COLO668 (cell line): ENCODE results near the gene SLC3A2.
"Not testable (repeated sequence)": the region's sequence is repeated elsewhere in the genome, so short reads cannot be mapped to it uniquely, and the experiment has no call there.

Experiments
- DNase-seq: peaks from one replicate; lab custom pipeline; 2025; ENCODE audit not compliant: unreplicated experiment; lab: John Stamatoyannopoulos, UW

SLC3A2 gene

DNA sequence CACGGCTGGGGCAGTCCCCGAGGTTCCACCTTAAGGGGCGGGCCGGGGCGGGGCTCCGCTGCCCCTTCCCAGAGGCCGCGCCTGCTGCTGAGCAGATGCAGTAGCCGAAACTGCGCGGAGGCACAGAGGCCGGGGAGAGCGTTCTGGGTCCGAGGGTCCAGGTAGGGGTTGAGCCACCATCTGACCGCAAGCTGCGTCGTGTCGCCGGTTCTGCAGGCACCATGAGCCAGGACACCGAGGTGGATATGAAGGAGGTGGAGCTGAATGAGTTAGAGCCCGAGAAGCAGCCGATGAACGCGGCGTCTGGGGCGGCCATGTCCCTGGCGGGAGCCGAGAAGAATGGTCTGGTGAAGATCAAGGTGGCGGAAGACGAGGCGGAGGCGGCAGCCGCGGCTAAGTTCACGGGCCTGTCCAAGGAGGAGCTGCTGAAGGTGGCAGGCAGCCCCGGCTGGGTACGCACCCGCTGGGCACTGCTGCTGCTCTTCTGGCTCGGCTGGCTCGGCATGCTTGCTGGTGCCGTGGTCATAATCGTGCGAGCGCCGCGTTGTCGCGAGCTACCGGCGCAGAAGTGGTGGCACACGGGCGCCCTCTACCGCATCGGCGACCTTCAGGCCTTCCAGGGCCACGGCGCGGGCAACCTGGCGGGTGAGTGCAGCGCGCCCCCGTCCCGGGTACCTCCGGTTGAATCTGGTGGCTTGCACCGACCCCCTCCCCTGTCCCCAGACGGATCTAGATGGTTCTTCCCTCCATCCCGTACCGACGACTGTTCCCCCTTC is at the start of gene SLC3A2:
Gene SLC3A2, plus strand, starts transcription at position 94 of the 776 bp plus-strand sequence. Its CDS starts 128 bp downstream, at position 222.
- peak; percentile 93 for DNase-seq

GRCh38 chr11:62830904-62831519 is 49.7 kb upstream of the SLC3A2 start:
- no peak for DNase-seq

DNA sequence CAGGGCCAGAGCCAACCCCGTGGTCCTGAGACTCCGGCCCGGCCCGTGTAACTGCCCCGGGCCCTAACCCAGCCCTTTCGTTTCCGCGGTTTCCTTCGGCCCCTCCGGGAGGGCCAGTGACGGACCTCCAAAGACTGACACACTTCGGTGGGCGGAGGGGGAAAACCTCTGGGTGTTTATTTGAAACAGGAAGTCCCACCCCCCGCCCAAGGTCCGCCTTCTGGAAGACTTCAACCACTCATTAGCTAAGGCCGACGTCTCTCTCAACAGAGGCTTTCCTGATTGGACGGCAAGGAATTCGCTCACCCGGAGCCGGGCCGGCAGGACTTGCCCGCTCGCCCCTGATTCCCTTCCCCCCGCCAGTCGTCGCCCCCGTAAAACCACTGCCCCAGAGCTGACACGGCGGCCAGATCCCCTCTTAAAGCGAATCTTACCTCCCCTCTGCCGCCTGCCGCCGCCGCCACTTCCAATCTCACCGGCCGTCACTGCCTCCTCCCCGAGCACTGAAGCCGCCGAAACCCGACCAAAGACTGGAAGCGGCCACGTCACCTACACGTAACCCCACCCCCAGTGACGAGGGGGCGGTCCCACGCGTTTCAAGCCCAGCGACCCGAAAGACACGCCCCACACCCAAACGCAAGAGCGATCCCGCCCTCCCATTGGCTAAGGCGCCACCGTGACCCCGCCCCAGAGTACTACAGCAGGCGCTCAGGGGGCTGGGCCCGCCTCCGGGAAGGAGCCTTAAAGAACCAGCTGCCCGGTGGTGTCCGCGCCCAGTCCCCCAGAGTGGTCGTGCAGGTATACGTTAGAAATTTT is 49.0 kb upstream of the SLC3A2 start, which contains the start of gene STX5:
Gene STX5, minus strand, starts transcription at position 532 of the 816 bp plus-strand sequence. CDS start 808 bp downstream, outside the sequence.
- peak; percentile 99 for DNase-seq

GRCh38 chr11:62832336-62833234 is 48.1 kb upstream of the SLC3A2 start, which contains the start of gene TEX54:
Gene TEX54, minus strand, starts transcription at chr11:62832841.
- DNase-seq: peak; percentile 65

GRCh38 chr11:62835336-62835735 is 45.4 kb upstream of the SLC3A2 start:
- no peak for DNase-seq

DNA sequence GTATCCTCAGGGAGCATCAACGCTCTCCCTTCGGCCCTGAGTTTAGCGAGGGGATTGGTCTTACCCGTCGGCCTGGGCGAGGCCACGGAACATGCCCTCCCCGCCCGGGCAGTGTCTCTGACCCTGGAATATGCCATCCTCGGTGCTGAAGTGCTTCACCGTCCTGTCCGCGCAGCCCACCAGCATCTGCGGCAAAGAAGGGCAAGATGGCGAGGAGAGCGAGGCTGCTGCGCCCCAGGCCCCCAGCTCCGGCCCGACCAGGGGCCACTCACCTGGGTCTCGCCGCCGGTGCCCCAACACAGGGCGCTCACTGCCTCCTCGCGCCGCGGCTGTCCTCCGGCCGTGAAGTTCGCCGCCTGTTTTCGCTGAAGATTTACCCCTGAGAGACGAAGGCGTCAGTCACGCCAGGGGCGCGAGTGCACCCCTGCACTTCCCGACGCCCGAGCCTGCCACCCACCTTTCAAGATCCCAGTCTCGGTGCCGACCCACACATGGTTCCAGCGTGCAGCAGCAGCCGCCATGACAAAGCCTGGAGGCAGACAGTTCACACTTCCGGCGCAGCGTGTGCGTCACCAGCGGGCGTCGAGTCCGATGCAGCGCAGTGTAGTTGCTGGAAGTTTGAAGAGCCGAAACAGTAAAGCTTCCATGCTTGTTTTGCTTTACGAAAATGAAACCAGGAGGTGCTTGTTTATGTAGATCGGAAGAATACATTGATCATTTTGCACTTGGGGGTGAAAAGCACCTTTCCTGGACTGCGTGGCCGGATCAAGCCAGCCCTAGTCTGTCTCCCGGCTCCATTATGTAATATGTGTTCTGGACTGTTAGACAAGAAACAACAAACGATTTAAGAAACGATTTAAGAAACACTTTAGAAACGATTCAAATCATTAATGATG is 41.4 kb upstream of the SLC3A2 start, which contains the start of gene WDR74:
Gene WDR74, minus strand, starts transcription at position 541 of the 896 bp plus-strand sequence. Its CDS starts 20 bp downstream, at position 521.
- peak; percentile 94 for DNase-seq

DNA sequence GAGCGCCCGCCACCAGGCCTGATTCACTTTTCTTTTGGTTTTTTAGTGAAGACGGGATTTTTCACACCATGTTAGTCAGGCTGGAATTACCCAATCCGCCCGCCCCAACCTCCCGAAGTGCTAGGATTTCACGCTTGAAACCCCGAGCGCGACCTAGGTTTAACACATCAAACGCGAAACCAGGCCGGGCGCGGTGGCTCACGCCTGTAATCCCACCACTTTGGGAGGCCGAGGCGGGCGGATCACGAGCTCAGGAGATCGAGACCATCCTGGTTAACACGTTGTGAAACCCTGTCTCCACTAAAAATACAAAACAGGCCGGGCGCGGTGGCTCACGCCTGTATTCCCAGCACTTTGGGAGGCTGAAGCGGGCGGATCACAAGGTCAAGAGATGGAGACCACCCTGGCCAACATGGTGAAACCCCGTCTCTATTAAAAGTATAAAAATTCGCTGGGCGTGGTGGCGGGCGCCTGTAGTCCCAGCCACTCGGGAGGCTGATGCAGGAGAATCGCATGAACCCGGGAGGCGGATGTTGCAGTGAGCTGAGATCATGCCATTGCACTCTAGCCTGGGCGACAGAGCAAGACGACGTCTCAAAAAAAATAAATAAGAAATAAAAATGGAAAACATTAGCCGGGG is 39.9 kb upstream of the SLC3A2 start:
- peak; percentile 67 for DNase-seq

GRCh38 chr11:62841361-62842170 is 39.1 kb upstream of the SLC3A2 start:
- DNase-seq: peak; percentile 82

- DNase-seq: no peak
Measured at GRCh38 chr11:62842171-62842741, 38.4 kb upstream of the SLC3A2 start.

GRCh38 chr11:62842891-62843290 is 37.8 kb upstream of the SLC3A2 start:
- DNase-seq: not testable (repeated sequence)

- DNase-seq: no peak
Measured at GRCh38 chr11:62843466-62843865, 37.2 kb upstream of the SLC3A2 start.

DNA sequence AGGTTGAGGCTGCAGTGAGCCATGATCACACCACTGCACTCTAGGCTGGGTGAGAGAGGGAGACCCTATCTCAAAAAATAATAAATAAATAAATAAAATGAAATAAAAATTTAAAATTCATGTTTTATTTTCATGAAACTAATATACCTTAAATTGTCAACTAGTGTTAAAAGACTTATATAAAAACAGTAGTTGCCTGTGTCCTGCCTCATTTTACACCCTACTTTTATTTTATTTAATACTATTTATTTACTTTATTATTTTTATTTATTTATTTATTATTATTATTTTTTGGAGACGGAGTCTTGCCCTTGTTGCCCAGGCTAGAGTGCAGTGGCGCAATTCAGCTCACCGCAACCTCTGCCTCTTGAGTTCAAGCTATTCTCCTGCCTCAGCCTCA is 36.5 kb upstream of the SLC3A2 start:
- DNase-seq: no peak

DNA sequence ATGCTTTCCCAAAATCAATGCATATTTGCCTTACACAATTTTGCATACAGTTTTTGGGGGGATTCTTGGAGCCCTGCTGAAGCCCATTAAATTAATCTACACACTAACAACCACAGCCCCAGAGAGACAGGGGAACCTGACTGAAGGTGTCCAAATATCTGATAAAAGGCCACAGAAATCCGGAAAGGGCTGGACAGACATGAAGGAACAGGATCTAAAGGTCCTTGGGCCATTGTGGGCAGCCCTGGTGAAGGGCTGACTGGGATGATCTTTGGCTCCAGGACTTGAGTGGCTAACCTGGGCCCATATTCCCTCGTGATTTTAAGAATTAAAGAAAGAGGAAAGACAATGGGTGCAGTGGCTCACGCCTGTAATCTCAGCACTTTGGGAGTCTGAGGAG is 34.5 kb upstream of the SLC3A2 start:
- DNase-seq: no peak

- DNase-seq: no peak
Measured at GRCh38 chr11:62847767-62848314, 32.9 kb upstream of the SLC3A2 start.

DNA sequence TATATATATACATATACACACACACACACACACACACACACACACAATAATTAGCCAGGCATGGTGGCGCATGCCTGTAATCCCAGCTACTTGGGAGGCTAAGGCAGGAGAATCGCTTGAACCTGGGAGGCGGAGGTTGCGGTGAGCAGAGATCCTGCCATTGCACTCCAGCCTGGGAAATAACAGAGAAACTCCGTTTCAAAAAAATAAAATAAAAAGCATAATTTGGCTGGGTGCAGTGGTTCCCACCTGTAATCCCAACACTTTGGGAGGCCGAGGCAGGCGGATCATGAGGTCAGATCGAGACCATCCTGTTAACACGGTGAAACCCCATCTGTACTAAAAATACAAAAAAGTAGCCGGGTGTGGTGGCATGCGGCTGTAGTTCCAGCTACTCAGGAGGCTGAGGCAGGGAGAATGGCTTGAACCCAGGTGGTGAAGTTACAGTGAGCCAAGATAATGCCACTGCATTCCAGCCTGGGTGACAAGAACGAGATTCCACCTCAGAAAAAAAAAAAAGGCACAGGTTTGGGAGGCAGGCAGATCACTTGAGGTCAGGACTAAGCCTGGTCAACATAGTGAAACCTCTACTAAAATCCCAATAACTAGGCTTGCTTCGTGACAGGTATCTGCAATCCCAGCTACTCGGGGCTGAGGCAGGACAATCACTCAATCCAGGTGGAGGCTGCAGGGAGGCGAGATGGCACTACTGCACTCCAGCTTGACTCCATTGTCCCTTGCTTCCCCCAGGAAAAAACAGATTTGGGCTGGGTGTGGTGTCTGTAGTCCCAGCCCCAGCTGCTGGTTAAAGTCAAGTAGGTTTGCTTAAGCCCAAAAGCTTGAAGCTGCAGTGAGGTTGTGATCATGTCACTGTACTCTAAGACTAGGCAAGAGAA is 29.5 kb upstream of the SLC3A2 start:
- DNase-seq: no peak

DNA sequence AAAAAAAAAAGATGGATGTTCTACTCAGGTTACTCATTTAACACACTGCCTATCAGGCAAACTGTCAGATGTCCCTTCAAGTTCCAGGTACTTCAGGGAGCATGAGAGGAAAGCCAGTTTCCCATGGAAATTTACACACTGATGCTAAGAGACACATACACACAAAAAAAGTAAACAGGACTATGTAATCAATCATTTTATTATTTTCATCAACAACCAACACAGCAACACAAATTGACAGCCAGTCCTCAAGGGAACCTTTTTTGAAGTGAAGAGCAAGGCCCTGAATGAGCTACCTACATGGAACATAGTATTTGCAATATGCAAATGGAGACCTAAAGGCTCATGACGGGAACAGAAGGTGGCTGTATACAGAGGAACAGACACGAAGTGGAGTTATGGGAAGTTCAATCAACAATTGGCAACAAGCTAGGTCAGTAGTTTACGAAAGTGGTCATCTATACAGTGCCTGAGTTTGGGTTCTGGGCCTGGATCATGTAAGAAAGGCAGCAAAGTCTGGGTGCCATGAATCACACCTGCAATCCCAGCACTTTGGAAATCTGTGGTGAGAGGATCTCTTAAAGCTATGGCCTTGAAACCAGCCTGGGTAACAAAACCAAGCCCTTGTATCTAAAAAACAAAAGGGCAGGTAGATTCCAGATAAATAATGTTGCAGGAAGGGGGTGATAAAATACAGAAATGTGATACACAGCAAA is 28.7 kb upstream of the SLC3A2 start:
- no peak for DNase-seq
